Cardiac fibroblast (primary cell): ENCODE measurements around the gene SOWAHD.
"Not testable (repeated sequence)": the region's sequence is repeated elsewhere in the genome, so short reads cannot be mapped to it uniquely, and the experiment has no call there.

ENCODE experiments used
- DNase-seq, 2 donors: peaks; one replicate each; pipeline versions ENCODE4 v3.0.0 to v3.0.0-alpha.2; 2010; ENCODE audit warnings: low read depth in 2 of 2
- H3K4me3 ChIP-seq, 2 donors: replicated peaks in 1 of 2; 1 replicate in 1 of 2; 2 replicates in 1 of 2; pipeline ENCODE4 v1.5.1; 2011; ENCODE audit warnings: low read depth in 2 of 2, low read length in 2 of 2, mild to moderate bottlenecking in 2 of 2, moderate library complexity in 1 of 2
- TF ChIP-seq, protein P1 (sequence below): IDR thresholded peaks from one replicate; pipeline ENCODE4 v1.5.1; 2011; ENCODE audit warnings: low read depth, mild to moderate bottlenecking, low read length, inconsistent platforms

Gene SOWAHD

DNA sequence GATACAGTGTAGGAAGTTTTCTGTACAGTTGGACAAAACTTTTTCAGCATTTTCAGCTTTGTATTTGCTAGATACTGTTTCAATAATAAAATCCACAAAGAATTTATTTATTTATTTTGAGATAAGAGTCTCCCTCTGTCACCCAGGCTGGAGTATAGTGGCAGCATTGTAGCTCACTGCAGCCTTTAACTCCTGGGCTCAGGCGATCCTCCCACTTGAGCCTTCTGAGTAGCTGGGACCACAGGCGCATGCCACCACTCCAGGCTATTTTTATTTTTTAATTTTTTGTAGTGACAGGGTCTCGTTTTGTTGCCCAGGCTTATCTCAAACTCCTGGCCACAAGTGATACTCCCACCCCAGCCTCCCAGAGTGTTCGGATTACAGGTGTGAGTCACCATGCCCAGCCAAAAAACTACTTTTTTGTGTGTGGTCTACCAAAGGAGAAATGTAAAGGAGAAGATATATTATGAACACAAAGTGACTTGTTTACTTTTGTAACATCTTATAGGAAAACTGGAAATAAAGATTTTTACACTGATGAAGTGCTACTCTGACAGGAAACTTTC lies 13.0 kb upstream of the SOWAHD start:
- TF ChIP-seq, protein P1, sequence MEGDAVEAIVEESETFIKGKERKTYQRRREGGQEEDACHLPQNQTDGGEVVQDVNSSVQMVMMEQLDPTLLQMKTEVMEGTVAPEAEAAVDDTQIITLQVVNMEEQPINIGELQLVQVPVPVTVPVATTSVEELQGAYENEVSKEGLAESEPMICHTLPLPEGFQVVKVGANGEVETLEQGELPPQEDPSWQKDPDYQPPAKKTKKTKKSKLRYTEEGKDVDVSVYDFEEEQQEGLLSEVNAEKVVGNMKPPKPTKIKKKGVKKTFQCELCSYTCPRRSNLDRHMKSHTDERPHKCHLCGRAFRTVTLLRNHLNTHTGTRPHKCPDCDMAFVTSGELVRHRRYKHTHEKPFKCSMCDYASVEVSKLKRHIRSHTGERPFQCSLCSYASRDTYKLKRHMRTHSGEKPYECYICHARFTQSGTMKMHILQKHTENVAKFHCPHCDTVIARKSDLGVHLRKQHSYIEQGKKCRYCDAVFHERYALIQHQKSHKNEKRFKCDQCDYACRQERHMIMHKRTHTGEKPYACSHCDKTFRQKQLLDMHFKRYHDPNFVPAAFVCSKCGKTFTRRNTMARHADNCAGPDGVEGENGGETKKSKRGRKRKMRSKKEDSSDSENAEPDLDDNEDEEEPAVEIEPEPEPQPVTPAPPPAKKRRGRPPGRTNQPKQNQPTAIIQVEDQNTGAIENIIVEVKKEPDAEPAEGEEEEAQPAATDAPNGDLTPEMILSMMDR = no peak
- DNase-seq = no peak
- no peak overlapping the region for H3K4me3 ChIP-seq

DNA sequence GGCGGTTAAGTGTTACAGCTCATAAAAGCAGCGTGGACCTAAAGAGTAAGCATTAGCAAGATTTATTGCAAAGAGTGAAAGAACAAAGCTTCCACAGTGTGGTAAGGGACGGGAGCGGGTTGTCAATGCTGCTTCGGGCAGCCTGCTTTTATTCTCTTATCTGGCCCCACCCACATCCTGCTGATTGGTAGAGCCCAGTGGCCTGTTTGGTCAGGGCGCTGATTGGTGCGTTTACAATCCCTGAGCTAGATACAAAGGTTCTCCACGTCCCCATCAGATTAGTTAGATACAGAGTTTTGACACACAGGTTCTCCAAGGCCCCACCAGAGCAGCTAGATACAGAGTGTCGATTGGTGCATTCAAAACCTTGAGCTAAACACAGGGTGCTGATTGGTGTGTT lies 8.3 kb upstream of the SOWAHD start:
- H3K4me3 ChIP-seq, DNase-seq: not testable (repeated sequence)

DNA sequence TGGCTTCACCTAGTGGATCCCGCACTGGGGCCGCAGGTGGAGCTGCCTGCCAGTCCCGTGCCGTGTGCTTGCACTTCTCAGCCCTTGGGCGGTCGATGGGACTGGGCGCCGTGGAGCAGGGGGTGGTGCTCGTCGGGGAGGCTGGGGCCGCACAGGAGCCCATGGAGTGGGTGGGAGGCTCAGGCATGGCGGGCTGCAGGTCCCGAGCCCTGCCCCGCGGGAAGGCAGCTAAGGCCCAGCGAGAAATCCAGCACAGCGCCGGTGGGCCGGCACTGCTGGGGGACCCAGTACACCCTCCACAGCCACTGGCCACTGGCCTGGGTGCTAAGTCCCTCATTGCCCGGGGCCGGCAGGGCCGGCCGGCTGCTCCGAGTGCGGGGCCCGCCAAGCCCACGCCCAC lies 7.6 kb upstream of the SOWAHD start:
- H3K4me3 ChIP-seq, DNase-seq: not testable (repeated sequence)

DNA sequence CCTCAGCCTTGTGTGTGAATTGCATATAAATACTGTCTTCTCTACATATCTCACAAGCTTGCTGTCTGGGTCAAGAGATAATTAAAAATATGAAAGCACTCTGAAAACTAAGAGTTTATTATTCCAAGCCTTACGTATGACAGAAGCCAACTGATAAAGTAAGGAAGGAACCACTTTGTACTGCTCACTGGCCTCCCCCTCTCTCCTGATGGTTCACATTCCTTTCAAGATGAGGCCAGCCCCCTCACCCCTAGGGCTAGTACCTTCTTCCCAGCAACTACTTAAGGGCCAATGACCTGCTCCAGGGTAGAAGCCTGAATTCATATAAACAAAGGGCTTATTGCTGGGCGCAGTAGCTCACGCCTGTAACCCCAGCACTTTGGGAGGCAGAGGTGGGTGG lies 5.4 kb upstream of the SOWAHD start:
- no peak for DNase-seq
- no peak overlapping the region for H3K4me3 ChIP-seq
- TF ChIP-seq, protein P1 = no peak

DNA sequence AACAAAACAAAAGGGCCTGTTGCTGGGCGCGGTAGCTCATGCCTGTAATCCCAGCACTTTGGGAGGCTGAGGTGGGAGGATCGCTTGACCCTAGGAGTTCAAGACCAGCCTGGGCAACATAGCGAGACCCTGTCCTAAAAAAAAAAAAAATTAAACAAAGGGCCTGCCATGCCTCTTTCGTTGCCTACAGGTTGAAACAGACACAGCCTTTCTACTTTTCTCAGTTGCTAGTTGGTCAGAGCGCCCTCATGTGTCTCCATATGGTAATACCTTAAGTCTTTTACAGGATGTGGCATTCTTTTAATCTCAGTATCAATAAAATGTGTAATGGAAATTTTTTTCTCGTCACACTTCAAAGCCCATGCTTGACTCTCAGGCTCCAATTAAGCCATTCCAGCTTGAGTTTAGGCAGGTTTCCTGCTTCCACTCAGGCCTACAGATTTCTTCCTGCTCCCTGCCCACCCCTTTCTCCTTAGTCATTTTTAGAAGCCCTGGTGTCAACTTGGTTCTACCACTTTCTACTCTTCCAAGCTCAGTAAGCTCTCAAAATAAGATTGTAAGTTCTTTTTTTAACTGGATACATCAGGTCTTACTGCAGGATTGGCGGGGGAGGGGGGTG lies 4.6 kb upstream of the SOWAHD start:
- H3K4me3 ChIP-seq = no peak overlapping the region
- DNase-seq = peak; percentile 57 to 61
- TF ChIP-seq, protein P1 = peak; percentile 46

DNA sequence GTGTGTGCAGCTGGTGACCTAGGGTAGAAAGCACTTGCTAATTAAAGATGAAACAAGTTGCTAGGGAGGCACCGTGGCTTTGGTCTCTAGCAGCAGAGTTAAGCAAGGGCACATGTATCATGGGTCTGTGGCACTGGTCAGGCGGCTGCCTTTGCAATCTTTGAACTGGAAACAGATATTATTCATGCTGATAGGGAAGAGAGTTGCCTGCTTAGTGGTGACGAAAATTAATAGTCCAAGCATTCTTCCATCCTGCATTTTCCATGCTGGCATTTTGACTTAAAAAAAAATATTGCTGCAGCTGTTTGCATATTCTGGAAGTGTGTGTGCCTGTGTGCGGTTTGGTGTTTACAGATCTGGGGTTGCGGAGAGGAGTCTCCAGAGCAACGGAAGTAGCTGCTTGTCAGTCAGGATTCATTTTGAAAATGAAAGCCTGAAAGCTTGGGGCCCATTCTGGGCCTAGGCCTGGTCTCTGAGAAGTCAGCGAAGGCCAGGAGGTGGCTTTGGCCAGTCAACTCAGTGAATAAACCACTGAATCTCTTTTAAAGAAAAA lies 2.3 kb upstream of the SOWAHD start:
- no peak for DNase-seq
- H3K4me3 ChIP-seq = no peak overlapping the region
- TF ChIP-seq, protein P1 = no peak

DNA sequence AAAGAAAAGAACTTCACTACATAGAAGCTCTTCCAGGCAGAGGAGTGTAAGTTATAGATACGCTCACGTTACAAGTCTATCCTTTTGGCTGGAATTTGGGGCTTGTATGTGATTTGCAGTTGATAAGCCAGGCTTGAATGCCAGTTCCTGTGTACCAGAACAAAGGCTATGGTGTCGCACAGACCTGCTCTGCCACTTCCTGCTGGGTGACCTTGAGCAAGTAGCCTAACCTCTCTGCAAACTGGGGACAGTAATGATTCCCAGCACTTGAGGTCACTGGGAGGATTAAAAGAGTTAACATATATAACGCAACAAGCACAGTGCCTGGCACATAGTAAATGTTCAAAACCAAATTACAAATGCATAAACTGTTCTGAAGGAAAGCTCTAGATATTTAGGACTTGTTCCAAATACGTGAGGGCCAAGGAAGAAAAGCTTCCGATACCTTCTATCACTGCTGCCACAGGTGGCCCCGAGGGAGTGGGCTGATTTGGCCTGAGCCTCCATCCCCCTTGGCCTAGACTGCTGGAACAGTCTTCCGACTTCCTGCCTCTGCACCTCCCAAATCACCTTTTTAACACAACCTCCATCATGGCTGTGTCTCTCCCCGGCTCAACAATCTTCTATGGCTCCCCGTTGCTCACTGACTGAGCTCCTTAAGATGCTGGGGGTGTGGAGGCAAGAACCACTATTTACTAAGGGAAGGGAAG lies 1.3 kb upstream of the SOWAHD start:
- TF ChIP-seq, protein P1 = no peak
- no peak overlapping the region for H3K4me3 ChIP-seq
- no peak for DNase-seq

DNA sequence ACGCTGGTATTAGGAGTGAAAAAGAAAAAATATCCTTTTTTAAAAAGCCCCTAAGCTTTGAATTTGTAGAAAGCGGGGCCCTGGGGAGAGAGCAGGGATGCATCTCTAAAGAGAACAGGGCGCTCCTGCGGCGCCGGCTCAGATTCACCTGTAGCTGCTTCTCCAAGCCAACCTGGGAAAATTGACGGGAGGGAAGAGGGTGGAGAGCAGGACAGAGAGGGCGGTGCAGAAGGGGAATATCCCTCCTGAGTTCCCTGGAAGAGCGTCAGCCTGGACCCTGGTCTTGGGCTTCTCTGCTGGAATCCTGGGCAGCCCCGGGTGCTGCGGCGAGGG lies 776 bp upstream of the SOWAHD start:
- TF ChIP-seq, protein P1 = no peak
- no peak for DNase-seq
- peak overlapping the region in 1 of 2 donors; percentile 48 for H3K4me3 ChIP-seq
